Naive thymus-derived CD8-positive, alpha-beta T cell (primary cell): ENCODE results near the gene THAP8. TPM values are rescaled to one million over a fixed set of nuclear protein-coding genes. Genes with fewer than 3 reads are reported as not detected.
A peak's percentile ranks its signal among the peaks of the same experiment; 100 is the strongest.

Source experiments
- ATAC-seq, 2 donors: fragments of 150-1000 bp; cut with Tn5 transposase in 1 of 2; sonication (Bioruptor Pico), chemical (Tn5 transposase) in 1 of 2; 1 replicate in 1 of 2; 2 replicates in 1 of 2; pipeline ENCODE4 v1.10.0; 2021; ENCODE audit warnings: mild to moderate bottlenecking in 2 of 2, moderate library complexity in 2 of 2
- POLR2A ChIA-PET: fragments of 350-600 bp; sonication (Branson Sonifier 250); formaldehyde crosslinking; loops from one replicate; lab custom pipeline; 2021; ENCODE audit warnings: antibody characterized with exemption; lab: Charles Lee
- DNase-seq, 10 donors: peaks; one replicate each; pipeline versions ENCODE4 v3.0.0 to v3.0.0-alpha.2; 2020 to 2022
- H3K27ac Mint-ChIP-seq, 10 donors: one replicate each; pipeline ENCODE4 v1.8.0; 2020 to 2022; ENCODE audit warnings: mild to moderate bottlenecking in 10 of 10, mixed read lengths in 10 of 10, moderate library complexity in 4 of 10, inconsistent platforms in 1 of 10
- H3K27me3 Mint-ChIP-seq, 5 donors: one replicate each; pipeline ENCODE4 v1.8.0; 2021 to 2022; ENCODE audit warnings: mixed read lengths in 5 of 5
- H3K36me3 Mint-ChIP-seq, 3 donors: one replicate each; pipeline ENCODE4 v1.8.0; 2020 to 2022; ENCODE audit warnings: mixed read lengths in 3 of 3, mild to moderate bottlenecking in 2 of 3, inconsistent platforms in 1 of 3
- H3K4me1 Mint-ChIP-seq, 4 donors: one replicate each; pipeline ENCODE4 v1.8.0; 2021 to 2022; ENCODE audit warnings: mixed read lengths in 4 of 4
- H3K4me3 Mint-ChIP-seq, 10 donors: one replicate each; pipeline ENCODE4 v1.8.0; 2020 to 2022; ENCODE audit warnings: mild to moderate bottlenecking in 10 of 10, mixed read lengths in 10 of 10, moderate library complexity in 6 of 10, inconsistent platforms in 1 of 10
- H3K9me3 Mint-ChIP-seq, 9 donors: one replicate each; pipeline ENCODE4 v1.8.0; 2020 to 2022; ENCODE audit warnings: mixed read lengths in 9 of 9, mild to moderate bottlenecking in 3 of 9, inconsistent platforms in 1 of 9, moderate library complexity in 1 of 9
- polyA plus RNA-seq, 3 donors: library from polyadenylated mRNA; unstranded; fragments of 300-500 nt; fragmentation: Illumina TruSeq; gene quantifications; one replicate each; pipeline ENCODE4 v1.2.3, GENCODE V29; 2021
- total RNA-seq, 8 experiments: library from RNA in 2 of 8; stranded (reverse) in 2 of 8; gene quantifications; one replicate each; pipeline ENCODE4 v1.2.3 and lab custom pipeline; 2021 to 2026

The THAP8 gene
- total and polyA plus RNA-seq, 5 experiments from 2014 or later = 2.4 to 7.2 (median 4.6) TPM

DNA sequence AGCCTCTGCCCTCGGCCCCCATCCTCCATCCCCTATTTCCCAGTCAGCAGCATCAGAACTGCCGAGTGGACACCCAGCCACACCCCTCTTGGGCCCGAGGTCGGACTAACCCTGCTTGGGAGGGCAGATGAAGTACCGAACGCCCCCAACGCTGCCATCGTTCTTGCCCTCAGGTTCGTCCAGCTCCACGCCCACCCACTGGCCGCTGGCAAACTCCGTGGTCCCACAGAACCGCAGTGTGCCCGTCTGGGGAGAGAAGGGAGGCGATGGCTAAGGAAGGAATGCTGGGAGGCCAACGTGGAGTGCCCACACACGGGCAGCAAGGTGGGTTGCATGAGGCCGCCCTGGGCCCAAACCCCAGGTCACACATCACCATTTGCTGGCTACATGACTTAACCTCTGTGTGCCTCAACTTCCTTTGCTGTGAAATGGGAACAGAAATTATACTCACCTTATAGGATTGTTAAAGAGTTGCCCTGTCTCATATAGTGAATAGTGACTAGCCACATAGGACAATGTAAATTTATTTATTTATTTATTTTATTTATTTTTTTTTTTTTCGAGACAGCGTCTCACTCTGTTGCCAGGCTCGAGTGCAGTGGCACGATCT lies 34.9 kb downstream of the THAP8 start:
- Mint-ChIP-seq H3K27me3 (no peaks in the 10 kb centered on the region), H3K4me1 (peaks cover 4 to 21% (median 15%) of the 10 kb centered on the region in 4 donors), H3K36me3 (peaks cover 0 to 26% (median 10%) of the 10 kb centered on the region in 3 donors), H3K9me3 (no peaks in the 10 kb centered on the region), H3K27ac (no peak overlapping the region), H3K4me3 (no peak overlapping the region)
- POLR2A ChIA-PET = interaction anchor here (0.7 kb wide), 1 partner anchor 13 kb away, joined by 6 read pairs; no protein-coding TSS in a partner anchor
- ATAC-seq = no peak
- no peak for DNase-seq

DNA sequence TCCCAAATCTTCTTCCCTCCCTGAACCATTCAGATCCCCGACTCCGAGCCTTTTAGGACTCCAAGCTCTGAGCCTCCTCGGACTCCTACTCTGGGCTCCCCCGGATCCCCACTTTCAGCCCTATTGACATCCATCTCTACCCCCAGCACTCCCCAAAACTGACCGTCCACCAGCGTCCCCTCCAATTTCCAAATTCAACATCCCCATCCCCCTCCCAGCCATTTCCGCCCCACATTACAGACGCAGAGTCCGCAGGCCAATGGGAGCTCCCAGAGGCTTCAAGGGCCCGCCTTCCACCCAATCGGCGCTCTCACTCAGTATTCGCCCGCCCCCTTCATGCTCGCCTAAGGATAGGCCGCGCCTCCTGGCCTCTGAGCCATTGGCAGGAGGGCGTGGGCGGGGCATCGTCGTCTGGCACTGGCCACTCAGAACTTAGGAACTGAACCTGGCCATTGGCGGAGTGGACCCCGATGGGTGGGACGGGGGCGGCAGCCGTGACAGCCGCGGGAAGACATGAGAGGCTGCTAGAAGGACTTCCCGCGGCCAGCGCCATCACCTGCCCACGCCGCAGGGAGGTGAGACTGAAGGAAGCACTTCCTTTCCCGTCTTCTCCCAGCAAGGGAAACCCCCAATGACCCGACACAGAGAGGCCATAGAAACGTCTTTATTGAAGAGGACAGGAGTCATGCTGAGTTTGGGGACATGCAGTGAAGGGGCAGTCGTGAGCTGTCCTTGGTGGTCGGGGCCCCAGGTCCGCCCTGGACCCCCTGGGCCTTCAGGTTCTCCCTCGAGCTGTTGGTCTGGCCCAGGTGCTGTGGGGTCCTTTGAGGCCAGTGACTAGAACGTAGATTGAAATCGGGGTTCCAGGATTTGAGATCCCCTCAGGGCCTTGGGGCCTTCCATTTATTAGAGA lies 39.8 kb downstream of the THAP8 start, which contains the start of gene ALKBH6:
TSS of gene ALKBH6 (minus strand) at position 202 of the 913 bp plus-strand sequence. CDS start 816 bp downstream, outside the sequence.
- Mint-ChIP-seq H3K27me3 (no peaks in the 10 kb centered on the region), H3K4me3 (peak within 1 kb of the TSS; percentile 91 to 99 (median 97)), H3K36me3 (peaks cover 0 to 1% (median 0%) of the 10 kb centered on the region in 3 donors), H3K9me3 (no peaks in the 10 kb centered on the region), H3K27ac (peak within 1 kb of the TSS; percentile 95 to 99 (median 98)), H3K4me1 (peaks cover 21 to 48% (median 41%) of the 10 kb centered on the region in 4 donors)
- POLR2A ChIA-PET = interaction anchor here (0.5 to 1.7 kb wide), 9 partner anchors 11 to 376 kb away, joined by 3 to 10 read pairs (median 4); partner anchors contain the start of genes POLR2I, SDHAF1, TBCB and THAP8
- DNase-seq (peak; percentile 93 to 99 (median 98)), ATAC-seq (peak; percentile 98)

DNA sequence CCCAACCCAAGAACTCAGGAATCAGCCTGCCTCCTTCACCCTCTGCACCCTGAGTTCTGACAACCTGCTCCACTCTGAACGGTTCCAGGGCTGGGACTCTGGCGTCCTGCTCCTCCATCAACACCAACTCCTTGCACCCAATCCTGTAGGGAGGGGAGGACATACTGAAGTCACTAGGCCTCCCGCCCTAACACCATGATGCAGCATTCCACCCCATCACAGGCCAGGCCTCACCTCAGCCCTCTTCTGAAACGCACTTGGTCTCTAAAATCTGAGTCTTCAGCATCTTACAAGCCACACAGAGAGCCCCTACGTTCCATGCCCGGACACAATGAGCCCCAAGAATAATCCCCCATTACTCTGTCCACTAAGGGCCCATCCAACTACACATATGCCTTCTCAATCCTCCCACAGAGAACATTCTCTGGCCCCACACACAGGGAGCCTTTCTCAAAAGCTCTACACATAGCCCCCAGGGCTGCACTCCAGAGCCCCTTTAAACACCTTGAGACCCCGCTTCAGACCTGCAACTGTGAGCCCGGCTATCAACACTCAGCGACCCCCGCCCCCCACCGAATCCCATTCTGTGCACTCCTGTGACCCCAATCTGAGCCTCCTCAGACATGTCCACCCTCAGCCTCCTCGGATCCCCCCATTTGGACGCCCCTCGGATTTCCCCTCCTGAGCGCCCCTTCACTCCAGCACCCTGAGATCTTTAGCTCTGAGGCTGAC lies 40.6 kb downstream of the THAP8 start:
- H3K27me3 Mint-ChIP-seq = no peaks in the 10 kb centered on the region
- ATAC-seq = no peak
- DNase-seq = no peak
- H3K4me1 Mint-ChIP-seq = peaks cover 21 to 55% (median 45%) of the 10 kb centered on the region in 4 donors
- H3K36me3 Mint-ChIP-seq = no peaks in the 10 kb centered on the region
- peak overlapping the region; percentile 91 to 99 (median 97) for H3K4me3 Mint-ChIP-seq
- peak overlapping the region; percentile 95 to 99 (median 98) for H3K27ac Mint-ChIP-seq
- H3K9me3 Mint-ChIP-seq = no peaks in the 10 kb centered on the region
- POLR2A ChIA-PET = interaction anchor here (0.9 to 1.7 kb wide), 8 partner anchors 11 to 201 kb away, joined by 3 to 10 read pairs (median 5); partner anchors contain the start of genes POLR2I, SDHAF1, TBCB and THAP8

DNA sequence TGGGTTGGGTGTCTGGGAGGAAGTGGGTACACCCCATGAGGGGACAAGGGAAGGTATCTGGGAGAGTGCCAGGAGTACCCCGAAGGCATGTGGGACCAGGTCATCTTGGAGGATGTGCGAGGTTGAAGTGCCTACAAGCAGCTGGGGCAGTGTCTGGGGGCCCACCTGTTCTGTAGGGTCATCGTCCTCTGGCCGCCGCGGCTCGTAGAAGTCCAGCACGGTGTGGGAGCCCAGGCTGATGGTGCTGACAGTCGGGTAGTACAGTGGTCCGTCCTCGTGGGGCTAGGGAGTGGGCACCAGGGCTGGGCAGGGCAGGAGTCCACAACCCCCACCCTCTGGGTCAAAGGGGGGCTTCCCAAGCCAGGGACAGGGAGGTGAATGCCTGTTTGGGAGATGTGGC lies 43.7 kb downstream of the THAP8 start:
- no peak for DNase-seq
- ATAC-seq = no peak
- Mint-ChIP-seq H3K4me3 (peak overlapping the region in 4 of 10 donors; percentile 19 to 69 (median 34)), H3K27me3 (no peaks in the 10 kb centered on the region), H3K36me3 (no peaks in the 10 kb centered on the region), H3K27ac (peak overlapping the region in 2 of 10 donors; percentile 51 to 72), H3K9me3 (no peaks in the 10 kb centered on the region), H3K4me1 (peaks cover 25 to 49% (median 40%) of the 10 kb centered on the region in 4 donors)
- POLR2A ChIA-PET = no interaction called here

DNA sequence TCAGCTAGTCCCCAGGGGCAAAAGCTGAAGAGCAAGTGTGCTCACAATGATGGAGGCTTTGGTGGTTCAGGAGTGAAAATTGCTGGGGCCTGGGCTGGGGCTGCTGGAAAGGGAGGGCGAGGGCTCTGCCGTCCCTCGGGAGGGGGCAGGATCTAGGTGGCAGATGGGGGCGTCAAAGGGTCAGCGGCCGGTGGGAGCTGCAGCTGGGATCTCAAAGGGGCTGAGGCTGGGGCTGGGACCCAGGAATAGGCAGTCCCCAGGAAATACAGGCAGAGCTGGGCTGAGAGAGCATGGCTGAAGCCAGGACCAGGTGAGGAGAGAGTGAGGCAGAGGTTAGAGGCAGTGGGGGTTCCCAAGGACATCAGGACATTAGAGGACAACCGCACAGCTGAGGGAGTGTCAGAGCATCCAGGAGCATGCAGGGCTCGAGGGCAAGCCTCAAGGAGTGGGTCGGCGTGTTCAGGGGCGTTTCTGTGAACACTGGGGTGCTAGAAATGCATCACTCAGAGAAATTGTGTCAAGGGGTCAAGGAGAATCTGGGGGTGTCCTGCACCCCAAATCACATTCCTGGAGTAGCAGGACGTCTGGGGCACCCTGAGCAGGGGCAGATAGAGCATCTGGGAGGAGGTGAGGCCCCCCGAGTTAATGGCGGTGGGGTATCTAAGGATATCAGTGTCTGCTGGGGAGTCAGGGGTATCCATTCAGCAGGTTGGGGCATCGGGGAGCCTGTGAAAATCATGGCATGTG lies 44.3 kb downstream of the THAP8 start:
- Mint-ChIP-seq H3K27ac (peak overlapping the region in 7 of 10 donors; percentile 28 to 85 (median 53)), H3K4me1 (peaks cover 25 to 43% (median 35%) of the 10 kb centered on the region in 4 donors), H3K27me3 (no peaks in the 10 kb centered on the region), H3K4me3 (peak overlapping the region; percentile 52 to 81 (median 65)), H3K36me3 (no peaks in the 10 kb centered on the region), H3K9me3 (no peaks in the 10 kb centered on the region)
- no peak for ATAC-seq
- DNase-seq = no peak
- POLR2A ChIA-PET = interaction anchor here (0.6 kb wide), 1 partner anchor 1083 kb away, joined by 3 read pairs; the partner anchor contains the start of gene ZNF30

DNA sequence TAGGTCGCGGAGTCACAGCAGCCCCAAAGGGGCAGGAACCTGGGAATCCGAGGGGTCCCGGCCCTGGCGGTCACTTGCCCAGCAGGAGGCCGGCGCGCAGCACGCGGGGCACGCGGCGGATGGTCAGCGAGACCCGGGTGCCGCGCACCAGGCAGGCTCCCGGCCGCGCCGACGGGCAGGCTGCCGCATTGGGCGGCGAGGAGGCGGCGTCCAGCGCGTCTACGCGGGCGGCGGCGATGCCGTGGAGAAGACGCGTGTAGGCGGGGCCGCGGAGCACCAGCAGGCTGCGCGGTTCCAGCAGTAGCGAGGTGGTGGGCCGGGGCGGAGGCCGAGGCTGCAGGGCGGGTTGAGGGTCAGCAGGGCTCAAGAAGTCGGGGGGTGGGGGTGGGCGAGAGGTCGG lies 44.9 kb downstream of the THAP8 start:
- H3K27ac Mint-ChIP-seq = peak overlapping the region in 5 of 10 donors; percentile 22 to 85 (median 33)
- POLR2A ChIA-PET = interaction anchor here (0.6 kb wide), 1 partner anchor 1083 kb away, joined by 3 read pairs; the partner anchor contains the start of gene ZNF30
- no peaks in the 10 kb centered on the region for H3K9me3 Mint-ChIP-seq

DNA sequence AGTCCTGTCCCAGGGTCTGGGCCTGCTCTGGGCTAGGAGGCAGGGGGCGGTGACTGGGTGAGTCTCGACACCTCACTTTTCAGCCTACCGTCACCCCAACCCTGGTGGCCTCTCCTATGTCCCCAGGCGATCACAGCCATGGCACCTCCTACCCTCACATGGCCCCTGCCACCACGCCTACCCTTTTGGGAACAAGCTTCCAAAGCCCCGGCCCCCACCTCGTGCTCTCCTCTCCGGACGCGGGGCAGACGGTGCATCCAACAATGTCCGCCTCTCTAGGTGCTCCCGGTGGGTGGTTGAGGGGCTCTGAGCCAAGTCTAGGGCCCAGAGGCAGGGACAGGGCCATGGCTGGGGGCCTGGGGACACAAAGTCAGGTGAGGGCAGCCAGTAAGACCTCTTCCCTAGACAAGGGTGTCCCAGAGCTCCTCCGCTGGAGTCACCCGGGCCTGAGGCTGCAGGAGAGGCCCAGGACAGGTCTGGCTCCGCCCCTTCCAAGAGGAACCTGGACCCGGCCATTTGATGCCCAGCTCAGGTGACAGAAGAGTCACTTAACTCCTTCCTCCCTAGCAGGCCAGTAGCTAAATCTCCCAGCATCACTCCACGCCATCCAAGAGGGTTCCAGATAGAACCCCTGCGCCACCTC lies 45.6 kb downstream of the THAP8 start, which contains the start of gene SYNE4:
TSS of gene SYNE4 (minus strand) at position 478 of the 643 bp plus-strand sequence. CDS start at position 346, 132 bp downstream.
- POLR2A ChIA-PET = interaction anchor here (1.0 to 1.5 kb wide), 2 partner anchors 15 to 17 kb away, joined by 3 read pairs; no protein-coding TSS in a partner anchor
- ATAC-seq = no peak
- Mint-ChIP-seq H3K27me3 (no peaks in the 10 kb centered on the region), H3K4me3 (peak within 1 kb of the TSS; percentile 52 to 82 (median 65)), H3K27ac (peak within 1 kb of the TSS in 6 of 10 donors; percentile 31 to 85 (median 49)), H3K4me1 (peaks cover 14 to 30% (median 22%) of the 10 kb centered on the region in 4 donors), H3K9me3 (no peaks in the 10 kb centered on the region), H3K36me3 (peaks cover 0 to 2% (median 0%) of the 10 kb centered on the region in 3 donors)
- DNase-seq = no peak

More for the DNA sequence above, 44.9 kb downstream of the THAP8 start:
- Mint-ChIP-seq H3K27me3 (no peaks in the 10 kb centered on the region), H3K4me3 (peak overlapping the region; percentile 52 to 82 (median 65)), H3K36me3 (peaks cover 0 to 2% (median 0%) of the 10 kb centered on the region in 3 donors), H3K4me1 (peaks cover 21 to 37% (median 30%) of the 10 kb centered on the region in 4 donors)
- ATAC-seq (peak in 1 of 2 donors; percentile 18), DNase-seq (peak in 5 of 10 donors; percentile 23 to 47 (median 30))

DNA sequence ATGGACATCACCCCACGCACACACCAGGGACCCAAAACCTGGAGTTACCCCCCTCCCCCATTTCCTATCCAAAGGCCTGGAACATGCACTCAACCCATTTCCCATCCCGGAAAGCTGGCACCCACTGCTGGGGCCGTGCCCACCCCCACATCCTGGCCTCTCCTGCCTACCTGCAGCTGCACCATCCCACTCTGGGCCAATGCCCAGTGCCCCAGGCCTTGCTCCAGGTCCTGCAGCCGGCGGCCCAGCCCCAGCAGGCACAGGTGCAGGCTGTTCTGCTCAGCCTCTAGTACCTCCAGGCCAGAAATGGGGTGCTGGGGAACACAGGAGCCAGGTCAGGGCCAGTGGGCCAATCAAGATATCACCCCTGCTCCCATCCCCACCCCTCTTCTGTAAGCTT lies 47.1 kb downstream of the THAP8 start:
- Mint-ChIP-seq H3K4me3 (no peak overlapping the region), H3K9me3 (no peaks in the 10 kb centered on the region), H3K36me3 (peaks cover 0 to 2% (median 0%) of the 10 kb centered on the region in 3 donors), H3K27ac (no peak overlapping the region), H3K4me1 (peaks cover 12 to 21% (median 15%) of the 10 kb centered on the region in 4 donors), H3K27me3 (no peaks in the 10 kb centered on the region)
- no peak for ATAC-seq
- DNase-seq = no peak
- POLR2A ChIA-PET = interaction anchor here (0.7 kb wide), 1 partner anchor 195 kb away, joined by 3 read pairs; no protein-coding TSS in a partner anchor

DNA sequence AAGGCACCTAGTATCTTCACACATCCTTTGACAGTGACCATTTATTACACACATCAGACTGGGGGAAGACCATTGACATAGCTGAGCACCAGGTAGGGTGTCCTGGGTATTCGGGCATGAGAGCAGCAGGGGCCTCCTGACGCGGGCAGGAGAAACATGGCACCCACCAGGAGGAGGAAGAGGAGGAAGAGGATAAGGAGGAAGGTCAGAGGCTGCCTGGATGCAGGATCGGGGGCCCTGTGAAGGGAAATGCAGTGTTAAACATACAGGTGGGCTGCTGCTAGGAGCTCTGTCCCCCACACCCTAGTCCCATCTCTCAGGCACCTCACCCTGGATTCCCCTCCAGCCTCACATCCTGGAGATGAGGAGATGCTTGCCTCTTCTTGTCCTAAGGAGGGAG lies 50.8 kb downstream of the THAP8 start:
- POLR2A ChIA-PET = interaction anchor here (1.2 kb wide), 1 partner anchor 11 kb away, joined by 4 read pairs; the partner anchor contains the start of gene ALKBH6
- H3K27ac Mint-ChIP-seq = peak overlapping the region in 2 of 10 donors; percentile 9 to 59
- H3K36me3 Mint-ChIP-seq = peaks cover 0 to 15% (median 0%) of the 10 kb centered on the region in 3 donors
- ATAC-seq (no peak), DNase-seq (no peak)
- no peak overlapping the region for H3K4me3 Mint-ChIP-seq
- H3K27me3 Mint-ChIP-seq = no peaks in the 10 kb centered on the region
- H3K4me1 Mint-ChIP-seq = peaks cover 5 to 21% (median 11%) of the 10 kb centered on the region in 4 donors
- no peaks in the 10 kb centered on the region for H3K9me3 Mint-ChIP-seq

DNA sequence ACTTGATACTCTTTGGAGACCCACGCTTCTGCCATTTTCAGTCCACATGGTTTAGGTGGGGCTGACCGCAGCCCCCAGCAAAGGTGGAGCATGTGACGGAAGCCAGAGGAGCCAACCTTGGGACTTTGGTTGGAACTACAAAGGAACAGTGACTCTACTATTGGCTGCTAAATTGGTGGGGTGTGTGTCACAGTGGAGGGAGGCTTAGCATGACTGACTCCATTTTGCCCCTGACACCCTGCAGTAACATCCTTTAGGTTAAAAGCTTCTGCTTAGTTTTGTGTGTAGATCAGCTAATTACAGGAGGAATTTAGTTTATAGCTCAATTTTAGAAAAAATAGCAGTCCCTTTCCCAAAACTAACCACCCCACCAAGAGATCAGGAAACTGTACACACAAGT lies 52.5 kb downstream of the THAP8 start:
- no peak for DNase-seq
- no peak overlapping the region for H3K4me3 Mint-ChIP-seq
- no peak overlapping the region for H3K27ac Mint-ChIP-seq
- POLR2A ChIA-PET = interaction anchor here (0.7 kb wide), 1 partner anchor 213 kb away, joined by 3 read pairs; the partner anchor contains the start of gene ZNF565
- H3K27me3 Mint-ChIP-seq = no peaks in the 10 kb centered on the region
- ATAC-seq = no peak
- H3K4me1 Mint-ChIP-seq = peaks cover 12 to 34% (median 24%) of the 10 kb centered on the region in 4 donors
- peaks cover 0 to 27% (median 0%) of the 10 kb centered on the region in 3 donors for H3K36me3 Mint-ChIP-seq
- no peaks in the 10 kb centered on the region for H3K9me3 Mint-ChIP-seq
